CD4-positive, CD25-positive, alpha-beta regulatory T cell (primary cell): ENCODE data around the gene ORM1. TPM values are rescaled to one million over a fixed set of nuclear protein-coding genes. Genes with fewer than 3 reads are reported as not detected.

Experiments
- ATAC-seq, 2 donors: fragments of 150-1000 bp; cut with Tn5 transposase; one replicate each; pipeline ENCODE4 v1.10.0; 2021; ENCODE audit warnings: low read depth in 2 of 2, moderate number of reproducible peaks in 2 of 2, moderate library complexity in 1 of 2
- DNase-seq, 3 donors: peaks; one replicate each; pipeline versions ENCODE4 v3.0.0 to v3.0.0-alpha.2; 2012 to 2022; ENCODE audit warnings: mixed read lengths in 1 of 3
- H3K27ac ChIP-seq: one replicate; pipeline ENCODE4 v1.7.0; 2013; ENCODE audit warnings: mild to moderate bottlenecking, low read length; ENCODE audit not compliant: insufficient read depth, poor library complexity, severe bottlenecking
- H3K27me3 ChIP-seq: one replicate; pipeline ENCODE4 v1.7.0; 2013; ENCODE audit warnings: low read length; ENCODE audit not compliant: control insufficient read depth, insufficient read depth
- H3K36me3 ChIP-seq: one replicate; pipeline ENCODE4 v1.7.0; 2013; ENCODE audit warnings: mild to moderate bottlenecking, low read length, moderate library complexity; ENCODE audit not compliant: control insufficient read depth, insufficient read depth
- H3K4me1 ChIP-seq: 2 replicates; pipeline ENCODE4 v1.7.0; 2013; ENCODE audit warnings: mild to moderate bottlenecking, low read length; ENCODE audit not compliant: insufficient read depth, control insufficient read depth, poor library complexity, severe bottlenecking
- H3K4me3 ChIP-seq: one replicate; pipeline ENCODE4 v1.7.0; 2013; ENCODE audit warnings: low read depth, mild to moderate bottlenecking, low read length, moderate library complexity
- H3K9me3 ChIP-seq, 2 experiments: 1 replicate in 1 of 2; 2 replicates in 1 of 2; pipeline ENCODE4 v1.7.0; 2013; ENCODE audit warnings: low read length in 2 of 2, mild to moderate bottlenecking in 1 of 2, moderate library complexity in 1 of 2; ENCODE audit not compliant: control insufficient read depth in 2 of 2
- H3K27ac Mint-ChIP-seq, 3 donors: one replicate each; pipeline ENCODE4 v1.8.0; 2020 to 2022; ENCODE audit warnings: mild to moderate bottlenecking in 3 of 3, mixed read lengths in 3 of 3, moderate library complexity in 2 of 3
- H3K27me3 Mint-ChIP-seq: one replicate; pipeline ENCODE4 v1.8.0; 2022; ENCODE audit warnings: mild to moderate bottlenecking, mixed read lengths
- H3K36me3 Mint-ChIP-seq: one replicate; pipeline ENCODE4 v1.8.0; 2020; ENCODE audit warnings: mixed read lengths
- H3K4me1 Mint-ChIP-seq, 4 donors: one replicate each; pipeline ENCODE4 v1.8.0; 2020 to 2022; ENCODE audit warnings: mixed read lengths in 4 of 4, mild to moderate bottlenecking in 1 of 4
- H3K4me3 Mint-ChIP-seq, 4 donors: one replicate each; pipeline ENCODE4 v1.8.0; 2020 to 2022; ENCODE audit warnings: mild to moderate bottlenecking in 4 of 4, mixed read lengths in 4 of 4, moderate library complexity in 3 of 4
- H3K9me3 Mint-ChIP-seq, 7 donors: one replicate each; pipeline ENCODE4 v1.8.0; 2020 to 2022; ENCODE audit warnings: mixed read lengths in 7 of 7, mild to moderate bottlenecking in 3 of 7, moderate library complexity in 2 of 7
- polyA plus RNA-seq, 4 donors: library from polyadenylated mRNA; unstranded; fragments of 300-500 nt; fragmentation: Illumina TruSeq; gene quantifications; one replicate each; pipeline ENCODE4 v1.2.3, GENCODE V29; 2021
- total RNA-seq: library from RNA; stranded (reverse); gene quantifications from one replicate; pipeline ENCODE4 v1.2.3, GENCODE V29; 2022

ORM1 gene
- total and polyA plus RNA-seq, 5 donors from 2014 or later, result not detected

DNA sequence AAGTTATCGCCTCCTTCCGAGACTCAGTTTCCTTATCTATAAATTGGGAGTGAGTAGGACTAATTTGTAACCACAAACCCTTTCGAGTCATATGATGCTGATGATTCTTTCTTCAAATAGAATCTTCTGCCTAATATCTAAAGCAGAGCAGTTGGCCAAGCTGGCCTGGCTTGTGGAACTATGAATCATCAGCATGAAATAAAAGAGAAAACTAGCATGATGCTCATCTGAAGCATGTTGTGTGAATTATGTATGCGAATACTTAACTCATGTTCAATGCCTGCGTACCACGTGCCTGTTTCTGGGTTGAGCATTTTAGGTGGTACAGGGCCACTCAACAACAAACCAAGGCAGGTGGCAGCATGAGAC lies 15.0 kb upstream of the ORM1 start:
- Histone ChIP-seq H3K27ac (no peak overlapping the region), H3K4me1 (no peaks in the 10 kb centered on the region), H3K4me3 (no peak overlapping the region), H3K9me3 (no peaks in the 10 kb centered on the region), H3K27me3 (no peaks in the 10 kb centered on the region), H3K36me3 (no peaks in the 10 kb centered on the region)
- ATAC-seq (no peak), DNase-seq (no peak)
- H3K4me1 Mint-ChIP-seq, result peaks cover 0 to 8% (median 0%) of the 10 kb centered on the region in 4 donors
- no peaks in the 10 kb centered on the region for H3K36me3 Mint-ChIP-seq
- H3K27ac Mint-ChIP-seq, result no peak overlapping the region
- peaks cover 0 to 1% (median 0%) of the 10 kb centered on the region in 7 donors for H3K9me3 Mint-ChIP-seq
- H3K4me3 Mint-ChIP-seq, result no peak overlapping the region
- peaks cover 4% of the 10 kb centered on the region for H3K27me3 Mint-ChIP-seq

DNA sequence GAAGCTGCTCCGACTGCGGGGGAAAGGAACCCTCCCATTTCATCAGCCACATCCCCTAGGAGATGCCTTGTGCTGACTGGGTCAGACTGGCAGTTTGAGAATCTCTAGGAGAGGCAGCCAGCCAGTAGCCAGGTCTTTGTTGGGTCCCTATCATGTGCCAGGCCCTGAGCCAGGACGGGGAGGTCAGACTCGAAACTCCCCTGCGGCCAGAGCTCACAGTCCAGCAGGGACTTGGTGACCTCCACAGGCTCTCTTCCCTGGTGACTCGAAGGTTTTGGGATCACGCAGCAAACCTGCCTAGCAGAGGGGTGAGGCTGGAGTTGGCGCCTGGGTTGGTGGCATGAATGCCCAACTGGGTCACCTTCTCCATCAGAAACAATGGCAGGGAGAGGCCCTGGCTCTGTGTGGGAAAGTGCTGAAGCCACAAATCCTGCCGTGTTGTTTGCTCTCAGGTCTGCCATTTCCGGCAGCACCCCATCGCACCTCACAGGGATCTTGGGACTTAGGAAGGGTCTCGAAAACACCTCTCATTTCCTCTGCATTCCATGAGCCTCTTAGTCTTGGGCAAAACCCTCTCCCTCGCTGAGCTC lies 14.4 kb upstream of the ORM1 start:
- no peak overlapping the region for H3K4me3 ChIP-seq
- H3K27ac ChIP-seq, result no peak overlapping the region
- Mint-ChIP-seq H3K36me3 (no peaks in the 10 kb centered on the region), H3K9me3 (peaks cover 0 to 1% (median 0%) of the 10 kb centered on the region in 7 donors), H3K4me3 (no peak overlapping the region), H3K27me3 (peaks cover 4% of the 10 kb centered on the region), H3K4me1 (peaks cover 0 to 8% (median 0%) of the 10 kb centered on the region in 4 donors), H3K27ac (no peak overlapping the region)
- H3K9me3 ChIP-seq, result no peaks in the 10 kb centered on the region
- no peaks in the 10 kb centered on the region for H3K36me3 ChIP-seq
- no peak for ATAC-seq
- no peaks in the 10 kb centered on the region for H3K27me3 ChIP-seq
- no peak for DNase-seq
- no peaks in the 10 kb centered on the region for H3K4me1 ChIP-seq

DNA sequence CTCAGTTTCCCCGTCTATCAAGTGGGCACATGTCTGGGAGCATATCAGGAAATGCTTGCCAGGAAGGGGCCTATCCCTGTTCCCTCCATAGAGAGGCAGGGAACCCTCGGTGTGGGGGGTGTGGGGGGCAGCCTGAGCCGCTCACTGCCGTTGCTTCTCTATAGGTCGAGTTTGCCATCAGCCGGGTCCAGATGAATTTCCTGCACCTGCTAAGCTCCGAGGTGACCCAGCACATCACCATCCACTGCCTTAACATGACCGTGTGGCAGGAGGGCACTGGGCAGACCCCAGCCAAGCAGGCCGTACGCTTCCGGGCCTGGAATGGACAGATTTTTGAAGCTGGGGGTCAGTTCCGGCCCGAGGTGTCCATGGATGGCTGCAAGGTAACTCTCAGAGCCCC lies 13.8 kb upstream of the ORM1 start:
- Histone ChIP-seq H3K27ac (no peak overlapping the region), H3K27me3 (no peaks in the 10 kb centered on the region), H3K9me3 (no peaks in the 10 kb centered on the region), H3K36me3 (no peaks in the 10 kb centered on the region), H3K4me3 (no peak overlapping the region), H3K4me1 (no peaks in the 10 kb centered on the region)
- ATAC-seq (no peak), DNase-seq (no peak)
- no peak overlapping the region for H3K27ac Mint-ChIP-seq
- H3K27me3 Mint-ChIP-seq, result peaks cover 2% of the 10 kb centered on the region
- peaks cover 0 to 1% (median 0%) of the 10 kb centered on the region in 7 donors for H3K9me3 Mint-ChIP-seq
- no peaks in the 10 kb centered on the region for H3K36me3 Mint-ChIP-seq
- peaks cover 0 to 8% (median 0%) of the 10 kb centered on the region in 4 donors for H3K4me1 Mint-ChIP-seq
- no peak overlapping the region for H3K4me3 Mint-ChIP-seq

- Histone ChIP-seq H3K36me3 (no peaks in the 10 kb centered on the region), H3K4me3 (no peak overlapping the region), H3K27me3 (no peaks in the 10 kb centered on the region), H3K27ac (no peak overlapping the region), H3K4me1 (no peaks in the 10 kb centered on the region), H3K9me3 (no peaks in the 10 kb centered on the region)
- Mint-ChIP-seq H3K27ac (no peak overlapping the region), H3K27me3 (no peaks in the 10 kb centered on the region), H3K9me3 (no peaks in the 10 kb centered on the region), H3K4me3 (no peak overlapping the region), H3K4me1 (peaks cover 0 to under 1% (median 0%) of the 10 kb centered on the region in 4 donors), H3K36me3 (no peaks in the 10 kb centered on the region)
- DNase-seq (no peak), ATAC-seq (no peak)
Observed at GRCh38 chr9:114310471-114311450, 12.1 kb upstream of the ORM1 start.

- Mint-ChIP-seq H3K9me3 (no peaks in the 10 kb centered on the region), H3K4me1 (no peaks in the 10 kb centered on the region), H3K4me3 (no peak overlapping the region), H3K27ac (no peak overlapping the region), H3K27me3 (peaks cover 3% of the 10 kb centered on the region), H3K36me3 (no peaks in the 10 kb centered on the region)
- Histone ChIP-seq H3K4me1 (no peaks in the 10 kb centered on the region), H3K27me3 (no peaks in the 10 kb centered on the region), H3K9me3 (no peaks in the 10 kb centered on the region), H3K27ac (no peak overlapping the region), H3K4me3 (no peak overlapping the region), H3K36me3 (no peaks in the 10 kb centered on the region)
- DNase-seq (no peak), ATAC-seq (no peak)
Observed at GRCh38 chr9:114311571-114312512, 11.1 kb upstream of the ORM1 start.

GRCh38 chr9:114312513-114312875 lies 10.4 kb upstream of the ORM1 start:
- no peaks in the 10 kb centered on the region for H3K36me3 Mint-ChIP-seq
- H3K27me3 Mint-ChIP-seq, result peaks cover 4% of the 10 kb centered on the region
- Histone ChIP-seq H3K9me3 (no peaks in the 10 kb centered on the region), H3K27me3 (no peaks in the 10 kb centered on the region), H3K27ac (no peak overlapping the region), H3K36me3 (no peaks in the 10 kb centered on the region), H3K4me3 (no peak overlapping the region), H3K4me1 (no peaks in the 10 kb centered on the region)
- DNase-seq, result no peak
- no peaks in the 10 kb centered on the region for H3K4me1 Mint-ChIP-seq
- no peak overlapping the region for H3K4me3 Mint-ChIP-seq
- no peak for ATAC-seq
- no peak overlapping the region for H3K27ac Mint-ChIP-seq
- no peaks in the 10 kb centered on the region for H3K9me3 Mint-ChIP-seq

GRCh38 chr9:114313186-114313585 lies 9.7 kb upstream of the ORM1 start:
- Mint-ChIP-seq H3K27me3 (peaks cover 4% of the 10 kb centered on the region), H3K9me3 (no peaks in the 10 kb centered on the region)
- no peaks in the 10 kb centered on the region for H3K9me3 ChIP-seq

More at GRCh38 chr9:114313186-114313585, 9.7 kb upstream of the ORM1 start:
- no peak overlapping the region for H3K27ac Mint-ChIP-seq
- Histone ChIP-seq H3K4me3 (no peak overlapping the region), H3K4me1 (no peaks in the 10 kb centered on the region), H3K27ac (no peak overlapping the region), H3K36me3 (no peaks in the 10 kb centered on the region), H3K27me3 (no peaks in the 10 kb centered on the region)
- ATAC-seq (no peak), DNase-seq (no peak)
- H3K4me1 Mint-ChIP-seq, result no peaks in the 10 kb centered on the region
- no peaks in the 10 kb centered on the region for H3K36me3 Mint-ChIP-seq
- no peak overlapping the region for H3K4me3 Mint-ChIP-seq
